GM21390 (cell line): ENCODE measurements around the gene AIFM3.
A peak's percentile ranks its signal among the peaks of the same experiment; 100 is the strongest.
"Not testable (repeated sequence)": the region's sequence is repeated elsewhere in the genome, so short reads cannot be mapped to it uniquely, and the experiment has no call there.

ENCODE experiments used
- ATAC-seq: cut with Tn5 transposase; IDR thresholded peaks from one replicate; pipeline ENCODE4 v1.9.1; 2021; ENCODE audit not compliant: unreplicated experiment

Gene AIFM3

DNA sequence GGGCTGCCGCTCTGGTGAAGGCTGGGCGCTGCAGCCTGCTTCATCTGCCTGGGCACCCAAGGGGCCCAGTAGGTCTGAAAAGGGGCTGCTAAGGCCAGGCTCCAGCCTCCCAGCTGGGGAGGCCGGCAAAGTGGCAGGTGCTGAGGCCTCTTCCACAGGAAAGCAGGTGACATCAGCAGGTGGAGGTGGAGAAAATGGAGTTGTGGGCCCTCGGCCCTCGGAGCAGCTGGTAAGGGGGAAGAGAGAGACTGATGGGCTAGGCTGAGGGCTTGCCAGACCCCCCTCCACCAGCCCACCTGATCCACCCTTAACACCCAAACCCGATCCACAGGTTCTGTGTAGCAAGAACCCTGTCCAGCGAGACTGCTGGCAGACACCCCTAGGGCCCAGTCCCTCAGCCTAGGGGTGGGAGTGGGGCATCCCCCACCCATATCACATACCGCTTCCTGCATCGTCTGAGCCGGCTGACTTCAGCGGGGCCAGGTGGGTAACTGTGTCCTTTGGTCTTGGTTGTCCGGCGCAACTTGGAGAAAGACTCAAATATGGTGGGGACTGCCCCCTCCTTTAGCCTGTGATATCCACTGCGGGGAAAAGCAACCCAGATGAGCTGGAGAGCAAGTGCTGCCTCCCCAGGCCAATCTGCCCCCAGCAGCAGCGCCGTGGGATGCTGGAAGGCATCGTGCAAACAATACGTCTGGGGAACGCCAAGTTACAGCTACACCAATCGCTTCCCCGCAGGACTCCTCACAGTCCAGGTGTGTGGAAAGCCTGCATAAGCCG is 33.3 kb downstream of the AIFM3 start:
- no peak for ATAC-seq

DNA sequence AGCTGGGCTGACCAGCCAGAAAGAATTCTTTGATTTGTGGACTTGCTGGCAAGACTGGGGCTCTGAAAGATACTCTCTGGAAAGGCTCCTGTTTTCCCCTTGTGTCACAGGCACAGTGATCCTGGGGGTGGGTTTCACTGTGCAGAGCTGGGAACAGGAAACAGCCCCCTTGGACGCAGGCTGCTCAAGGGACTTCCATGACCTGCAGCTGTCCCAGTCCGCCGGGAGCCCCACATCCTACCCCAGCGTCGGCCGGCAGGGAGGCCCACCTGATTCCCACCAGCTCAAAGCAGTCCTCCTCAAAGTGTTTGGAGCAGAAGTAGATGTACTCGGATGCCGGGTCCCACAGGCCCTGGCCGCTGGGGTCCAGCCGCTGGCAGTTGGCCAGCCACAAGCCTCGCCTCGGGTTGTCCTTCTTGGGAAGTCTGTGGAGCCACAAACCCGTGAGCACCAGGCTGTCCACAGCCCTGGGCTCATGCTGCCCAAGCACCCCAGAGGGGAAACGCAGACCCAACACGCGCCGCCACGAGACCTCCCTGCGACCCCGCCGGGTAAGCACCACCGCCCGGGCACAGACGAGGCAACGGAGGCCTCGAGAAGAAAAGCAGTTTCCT is 34.0 kb downstream of the AIFM3 start:
- peak; percentile 2 for ATAC-seq

DNA sequence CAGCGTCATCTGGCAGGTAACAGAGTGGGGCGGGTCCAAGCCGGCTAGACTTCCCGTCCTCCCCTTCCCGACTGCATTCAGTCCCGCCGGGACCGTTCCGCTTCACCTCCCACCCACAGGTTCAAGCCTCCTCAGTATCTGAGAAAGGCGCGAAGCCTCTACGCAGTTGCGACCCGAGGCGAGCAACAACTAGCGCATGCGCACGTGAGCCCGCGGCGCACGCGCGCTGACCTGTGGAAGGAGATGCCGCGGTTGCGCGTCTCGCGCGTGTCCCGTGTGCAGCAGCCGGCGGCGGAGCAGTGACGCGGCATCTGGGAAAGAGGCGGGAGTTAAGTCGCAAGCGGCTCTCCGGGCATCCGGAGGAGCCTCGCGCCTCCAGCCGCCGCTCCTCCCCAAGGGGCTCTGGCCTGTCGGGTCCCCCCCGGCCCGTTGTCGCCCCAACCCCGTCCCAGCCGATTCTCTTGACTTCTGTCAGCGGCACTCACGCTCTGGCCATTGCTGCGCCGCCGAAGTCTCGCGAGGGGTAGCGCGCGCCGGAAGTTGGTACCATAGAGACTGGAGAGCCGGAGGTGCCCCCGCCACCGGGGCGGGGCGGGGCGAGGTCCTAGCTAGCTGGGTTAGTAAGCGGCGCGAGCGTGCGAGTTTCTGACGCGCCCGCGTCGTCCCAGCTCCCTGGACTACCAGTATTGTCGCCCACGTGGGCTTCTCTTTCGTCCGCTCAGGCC is 34.7 kb downstream of the AIFM3 start, which contains the start of gene THAP7:
Gene THAP7, minus strand, starts transcription at position 518 of the 725 bp plus-strand sequence. Its CDS starts 207 bp downstream, at position 311.
- ATAC-seq = peak; percentile 84

DNA sequence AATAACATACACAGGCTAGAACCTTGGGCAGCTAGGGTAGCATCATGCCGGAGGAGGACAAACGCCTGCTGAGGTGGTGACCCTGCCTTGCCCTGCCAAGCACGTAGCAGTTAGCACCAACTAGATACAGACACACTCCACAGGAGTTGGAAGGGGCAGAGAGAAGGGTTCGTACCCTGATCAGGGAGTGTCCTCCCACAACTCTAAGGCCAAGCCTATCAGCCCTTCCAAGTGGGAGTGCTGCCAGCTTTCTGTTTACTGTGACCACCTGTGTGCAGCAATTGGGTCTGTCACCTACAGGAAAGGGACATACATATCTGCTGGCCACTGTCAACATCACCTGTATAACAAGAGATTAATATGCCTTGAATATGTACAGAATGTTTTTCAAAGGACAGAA is 36.7 kb downstream of the AIFM3 start:
- ATAC-seq = no peak

DNA sequence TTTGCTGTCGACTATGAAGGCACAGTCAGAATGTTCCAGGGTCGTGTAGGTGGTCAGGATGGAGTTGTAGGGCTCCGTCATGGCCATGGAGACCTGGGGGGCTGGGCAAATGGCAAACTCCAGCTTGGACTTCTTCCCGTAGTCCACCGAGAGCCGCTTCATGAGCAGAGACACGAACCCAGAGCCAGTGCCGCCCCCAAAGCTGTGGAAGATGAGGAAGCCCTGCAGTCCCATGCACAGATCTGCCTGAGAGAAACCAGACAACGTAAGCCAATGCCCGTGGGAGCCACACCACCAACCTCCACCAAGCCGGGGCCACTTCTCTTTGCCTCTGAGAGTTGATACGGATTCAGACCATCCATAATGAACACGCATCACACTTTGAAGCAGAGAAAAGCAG is 42.2 kb downstream of the AIFM3 start:
- ATAC-seq = not testable (repeated sequence)

DNA sequence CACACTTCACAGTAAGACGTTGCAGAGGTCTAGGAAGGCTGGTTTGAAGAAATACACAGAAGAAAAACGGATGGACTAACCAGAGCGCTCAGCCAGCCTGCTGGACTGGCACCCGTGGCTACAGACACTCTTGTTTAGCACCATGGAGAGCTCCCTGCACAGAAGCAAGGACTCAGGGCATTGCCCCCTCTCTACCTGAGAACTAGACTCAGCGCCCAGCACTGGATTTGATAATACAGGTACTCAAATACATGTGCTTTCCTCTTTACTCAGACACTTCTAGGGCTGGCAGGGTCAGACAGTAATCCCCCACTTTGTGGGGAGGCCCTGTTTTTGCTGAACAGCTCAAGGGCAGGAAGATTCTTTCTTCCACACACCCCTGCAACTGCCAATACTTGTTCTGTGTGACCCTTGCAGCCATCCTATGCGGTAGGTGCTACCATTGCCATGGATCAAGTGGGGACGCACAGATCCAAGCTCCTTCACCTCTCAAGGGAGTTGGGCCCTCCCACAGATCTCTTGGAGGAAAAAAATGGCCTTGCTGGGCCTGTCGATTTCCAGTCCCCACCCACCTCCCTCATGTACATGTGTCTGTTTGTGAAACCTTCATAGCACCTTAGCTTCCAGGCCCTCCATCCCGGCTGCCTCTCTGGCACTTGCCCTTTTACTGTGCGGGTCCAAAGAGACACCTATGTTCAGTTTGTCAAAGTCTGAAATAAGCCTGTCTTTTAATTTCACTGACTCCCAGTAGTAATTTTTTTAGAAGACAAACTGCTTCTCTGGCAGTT is 42.8 kb downstream of the AIFM3 start:
- ATAC-seq = no peak

DNA sequence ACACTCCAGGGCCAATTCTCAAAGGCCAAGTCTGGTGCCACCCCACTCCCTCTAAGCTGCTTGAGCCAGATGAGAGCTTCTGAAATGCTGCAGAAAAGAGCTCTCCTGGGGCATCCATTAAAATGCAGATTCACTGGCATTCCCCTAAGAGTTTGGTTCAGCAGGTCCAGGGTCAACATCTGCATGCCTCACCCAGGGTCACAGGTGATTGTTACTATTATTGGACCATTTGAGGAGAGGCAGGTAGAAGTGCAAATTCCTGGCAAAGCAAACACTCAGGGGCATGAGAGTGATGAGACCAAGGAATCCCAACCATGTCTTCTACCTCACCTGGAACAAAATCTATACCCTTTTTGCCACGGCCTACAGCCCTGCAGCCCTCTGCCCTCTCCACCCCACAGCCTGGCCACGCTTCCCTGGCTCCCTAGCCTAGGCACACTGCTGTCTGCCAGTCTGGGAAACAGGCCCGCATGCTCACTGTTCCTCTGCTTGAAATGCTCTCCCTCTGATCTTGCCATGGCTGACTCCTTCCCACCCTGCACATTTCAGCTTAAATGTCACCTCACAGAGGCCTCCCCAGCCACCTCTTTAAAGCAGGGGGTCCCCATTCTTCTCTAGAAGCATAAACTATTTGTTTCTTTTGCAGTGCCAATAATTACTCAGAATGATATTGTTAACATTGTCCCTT is 43.5 kb downstream of the AIFM3 start:
- no peak for ATAC-seq

DNA sequence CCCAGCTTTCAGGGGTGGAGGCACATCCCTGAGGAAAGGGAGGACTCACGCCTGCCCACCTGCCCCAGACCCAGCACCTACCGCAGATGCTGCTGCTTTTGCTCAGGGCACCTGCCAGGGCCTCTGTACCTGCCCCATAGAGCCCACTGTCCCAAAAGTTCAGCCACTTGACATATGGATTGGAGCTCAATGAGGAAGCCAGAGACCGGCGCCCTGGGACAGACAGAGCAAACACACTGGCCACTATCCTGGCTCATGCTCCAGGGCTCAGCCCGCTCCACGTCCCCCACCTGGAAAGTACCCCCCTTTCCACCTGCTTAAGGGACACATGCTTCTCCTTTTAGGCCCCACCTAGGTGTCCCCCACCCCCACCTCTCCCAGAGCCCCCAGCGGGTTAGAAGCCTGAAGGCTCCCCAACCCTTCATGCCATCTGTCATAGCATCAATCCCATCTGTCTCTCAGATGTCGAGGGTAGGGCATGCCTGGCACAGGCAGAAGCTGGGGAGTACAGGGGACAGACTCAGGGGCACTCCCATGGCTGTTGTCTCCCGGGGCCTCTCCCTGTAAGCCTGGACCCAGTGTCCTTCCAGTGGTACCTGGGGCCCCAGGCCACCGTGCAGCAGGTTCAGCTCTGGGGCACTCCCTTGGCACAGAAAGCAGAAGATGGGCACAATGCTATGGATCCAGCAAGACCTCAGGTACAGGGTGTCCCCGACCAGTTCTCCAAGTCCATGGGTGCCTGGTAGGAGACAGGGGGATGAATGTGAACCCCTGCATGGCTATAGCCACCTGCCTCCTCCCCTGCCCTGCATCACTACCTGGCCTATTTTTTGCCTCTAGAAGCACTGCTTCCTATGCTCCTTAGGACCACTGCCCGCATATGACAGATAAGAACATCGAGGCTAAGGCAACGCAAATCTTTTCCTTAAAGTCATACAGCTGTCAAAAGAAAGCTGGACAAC is 45.7 kb downstream of the AIFM3 start:
- no peak for ATAC-seq

DNA sequence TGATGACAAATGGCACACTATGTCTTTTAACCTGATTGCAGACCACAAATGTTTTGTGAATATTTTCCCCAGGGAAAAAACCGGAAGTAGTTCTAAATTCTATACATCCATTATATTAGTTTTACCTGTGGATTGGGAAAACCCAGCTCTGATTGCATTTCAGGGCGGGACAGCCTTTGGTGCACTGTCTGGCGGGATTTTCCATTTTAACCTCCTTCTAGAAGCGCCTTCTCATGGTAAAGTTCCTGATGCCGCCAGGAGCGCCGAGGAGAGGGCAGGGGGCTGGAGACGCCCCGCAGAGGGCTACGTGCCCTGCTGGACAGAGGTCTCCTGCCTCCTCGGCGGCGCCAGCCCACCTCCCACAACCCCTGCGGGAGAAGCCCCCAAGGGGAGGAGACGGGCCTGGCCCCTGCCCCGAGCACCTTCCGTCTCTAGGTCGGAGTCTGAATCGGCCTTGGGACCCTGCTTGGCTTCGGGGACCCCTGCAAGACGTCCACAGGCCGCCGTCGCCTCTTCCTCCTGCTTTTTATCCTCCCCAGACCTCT is 46.7 kb downstream of the AIFM3 start:
- ATAC-seq = no peak

DNA sequence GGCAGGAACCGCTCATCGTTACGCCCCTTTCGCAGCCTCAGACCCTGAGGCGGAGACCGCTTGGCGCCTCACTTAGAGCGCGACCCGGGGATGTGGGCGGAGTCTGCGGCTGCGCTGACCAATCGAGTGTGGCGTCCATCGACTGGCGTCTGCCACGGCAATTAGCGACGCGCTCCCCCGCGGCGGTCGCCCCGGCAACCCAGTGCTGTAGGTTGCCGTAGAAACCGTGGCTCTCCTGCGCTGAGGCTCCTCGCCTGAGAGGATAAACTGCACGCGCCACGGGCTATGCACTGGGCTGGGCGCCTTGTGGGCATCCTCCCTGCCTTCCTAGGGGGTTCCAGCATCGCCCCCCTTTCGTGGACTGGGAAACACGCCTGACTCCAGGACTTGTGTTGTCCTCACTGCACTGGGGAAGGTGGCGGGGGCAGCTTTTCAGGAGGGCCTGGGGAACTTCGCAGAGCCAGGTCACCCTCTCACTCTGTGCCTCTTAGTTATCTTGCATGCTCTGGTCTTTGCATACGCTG is 47.2 kb downstream of the AIFM3 start:
- peak; percentile 67 for ATAC-seq

DNA sequence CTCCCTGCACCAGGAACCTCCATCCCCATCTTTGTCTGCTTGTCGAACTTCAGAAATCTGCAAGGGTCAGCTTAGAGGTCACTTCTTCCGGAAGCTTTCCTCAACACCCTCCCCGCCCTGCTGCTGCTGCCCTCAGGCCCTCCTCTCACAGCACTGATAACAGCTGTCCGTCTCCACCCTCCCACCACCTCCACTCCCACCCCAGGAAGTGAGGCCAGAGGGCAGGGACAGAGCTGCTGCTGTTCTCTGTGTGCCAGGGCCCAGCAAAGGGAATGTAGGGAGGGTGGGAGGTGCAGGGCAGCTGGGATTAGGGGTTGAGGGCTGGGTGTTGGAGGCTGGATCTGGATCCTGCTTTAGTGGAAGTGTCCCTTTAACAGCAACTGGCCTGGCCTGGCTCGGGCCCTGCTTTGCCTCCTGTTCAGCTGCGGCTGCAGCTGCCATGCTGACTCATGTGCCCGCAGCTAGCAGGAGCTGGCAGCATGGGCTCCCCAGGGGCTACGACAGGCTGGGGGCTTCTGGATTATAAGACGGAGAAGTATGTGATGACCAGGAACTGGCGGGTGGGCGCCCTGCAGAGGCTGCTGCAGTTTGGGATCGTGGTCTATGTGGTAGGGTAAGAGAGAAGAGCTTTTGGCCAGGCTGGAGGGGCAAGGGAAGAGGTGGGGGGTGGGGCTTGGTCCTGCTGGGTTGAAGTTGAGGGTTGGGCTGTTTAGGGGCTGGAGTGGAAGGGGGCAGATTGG is 47.8 kb downstream of the AIFM3 start, which contains the start of gene P2RX6:
Gene P2RX6, plus strand, starts transcription at position 440 of the 740 bp plus-strand sequence. Its CDS starts 10 bp downstream, at position 450.
- no peak for ATAC-seq

DNA sequence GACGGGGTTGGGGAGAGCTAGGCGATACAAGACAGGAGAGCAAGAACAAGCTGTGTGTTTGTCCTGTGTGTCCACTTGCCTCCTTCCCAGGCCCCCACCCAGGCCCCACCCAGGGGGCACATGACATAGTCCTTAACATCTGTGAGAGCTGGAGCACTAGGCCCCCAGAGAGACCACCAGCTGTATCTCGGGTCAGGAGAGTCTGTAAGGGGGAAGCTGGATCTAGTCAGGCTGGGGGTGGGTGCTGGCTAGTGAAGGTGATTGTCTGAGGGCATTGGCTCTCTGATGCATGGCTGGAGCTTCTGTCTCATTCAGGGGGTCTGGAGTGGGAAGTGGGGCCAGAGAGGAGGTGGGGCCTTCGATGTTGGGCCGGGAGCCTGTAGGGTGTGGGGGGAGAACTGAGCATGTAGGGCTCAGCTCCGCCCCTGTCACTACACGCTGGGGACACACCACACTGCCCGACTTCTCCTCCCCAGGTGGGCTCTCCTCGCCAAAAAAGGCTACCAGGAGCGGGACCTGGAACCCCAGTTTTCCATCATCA is 48.5 kb downstream of the AIFM3 start:
- ATAC-seq = no peak

DNA sequence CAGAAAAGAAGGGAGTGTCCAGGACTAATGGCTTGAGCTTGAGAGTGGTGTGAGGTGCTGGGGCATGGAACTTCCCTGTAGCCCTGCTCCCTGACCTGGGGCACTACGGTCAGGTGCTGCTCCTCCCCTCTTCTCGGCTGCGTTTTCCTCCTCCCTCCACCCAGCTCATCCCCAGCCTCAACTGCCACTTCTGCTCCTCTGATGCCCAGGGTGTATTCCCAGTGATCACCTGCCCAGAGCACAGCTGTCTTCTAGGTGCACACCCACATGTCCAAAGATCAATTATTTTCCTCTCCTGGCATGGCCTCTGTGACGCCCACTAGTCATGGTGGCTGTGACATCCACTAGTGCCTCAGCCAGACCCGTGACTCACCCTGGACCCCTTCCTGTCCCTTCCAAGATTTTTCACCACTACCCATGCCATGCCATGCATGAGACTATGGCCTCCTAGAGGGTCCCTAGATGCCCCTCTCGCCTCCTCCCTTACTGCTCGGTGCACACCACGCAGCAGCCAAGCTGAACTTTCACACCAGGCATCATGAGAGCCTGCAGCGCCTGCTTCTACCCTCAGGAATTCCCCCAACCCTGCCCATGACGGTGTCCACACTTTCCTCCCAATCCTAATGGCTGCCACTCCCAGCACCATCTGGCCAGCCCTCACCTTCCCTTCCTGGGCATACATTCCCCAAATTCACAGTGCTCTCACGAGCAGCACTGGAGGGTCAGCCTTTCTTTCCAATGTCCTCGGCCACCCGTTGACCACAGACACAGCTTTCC is 49.8 kb downstream of the AIFM3 start:
- no peak for ATAC-seq

DNA sequence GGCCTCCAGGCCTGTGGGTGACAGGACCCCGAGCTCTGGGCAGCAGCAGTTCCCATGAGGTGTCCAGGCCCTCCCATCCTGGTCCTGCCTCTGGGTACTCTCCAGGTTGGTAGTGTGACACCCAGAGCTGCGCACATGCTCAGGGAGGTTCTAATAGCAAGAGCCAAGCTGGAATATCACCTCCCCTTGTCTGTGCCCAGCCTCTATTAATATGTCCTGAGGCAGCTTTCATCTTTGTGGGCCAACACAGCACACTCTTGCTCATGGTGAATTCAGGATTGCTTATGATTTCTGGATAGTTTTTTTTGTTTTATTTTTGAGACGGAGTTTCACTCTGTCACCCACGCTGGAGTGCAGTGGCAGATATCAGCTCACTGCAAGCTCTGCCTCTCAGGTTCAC is 51.3 kb downstream of the AIFM3 start:
- no peak for ATAC-seq

DNA sequence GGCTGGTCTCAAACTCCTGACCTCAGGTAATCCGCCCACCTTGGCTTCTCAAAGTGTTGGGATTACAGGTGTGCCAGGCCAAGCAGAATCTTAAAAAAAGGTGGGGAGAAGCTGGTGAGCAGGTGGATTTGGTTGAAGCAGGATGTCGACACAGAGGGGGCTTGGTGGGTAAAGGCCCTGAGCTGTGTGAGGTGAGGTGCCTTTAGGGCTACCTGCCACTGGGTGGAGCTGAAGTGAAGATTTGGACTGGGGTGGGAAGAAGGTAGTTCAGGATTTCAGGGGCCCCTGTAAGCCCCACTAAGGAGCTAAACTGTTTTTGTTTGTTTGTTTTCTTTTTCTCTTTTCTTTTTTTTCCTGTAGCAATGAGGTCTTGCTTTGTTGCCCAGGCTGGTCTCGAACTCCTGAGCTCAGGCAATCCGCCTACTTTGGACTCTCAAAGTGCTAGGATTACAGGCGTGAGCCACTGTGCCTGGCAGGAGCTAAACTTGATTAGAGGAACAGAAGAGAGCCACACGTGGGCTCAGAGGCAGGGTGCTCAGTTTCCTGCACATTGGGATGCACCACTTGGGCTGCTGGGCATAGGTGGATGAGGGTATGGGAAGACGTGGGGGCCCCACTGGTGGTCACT is 53.9 kb downstream of the AIFM3 start:
- ATAC-seq = no peak

DNA sequence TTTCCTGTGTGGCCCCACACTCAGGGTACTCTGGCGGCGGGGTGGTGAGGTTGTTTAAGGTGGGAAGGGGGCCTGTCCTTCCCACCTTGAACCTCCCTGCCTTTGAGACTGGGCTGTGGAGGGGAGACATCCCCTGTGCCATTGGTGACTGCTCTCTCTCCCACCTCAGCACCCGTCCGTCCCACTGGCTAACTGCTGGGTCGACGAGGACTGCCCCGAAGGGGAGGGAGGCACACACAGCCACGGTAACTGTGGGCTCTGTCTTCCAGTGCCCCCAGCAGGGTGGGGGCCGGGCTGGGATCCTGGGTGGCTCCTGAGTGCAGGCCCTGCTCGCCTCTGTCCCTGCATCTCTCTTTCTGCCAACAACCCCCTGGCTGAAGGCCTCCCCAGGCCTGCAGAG is 55.5 kb downstream of the AIFM3 start:
- ATAC-seq = no peak
